ENCODE data around the gene ROR2. TPM values are rescaled to one million over a fixed set of nuclear protein-coding genes. Genes with fewer than 3 reads are reported as not detected.

Gene ROR2
- total RNA-seq, 1 experiment from 2014 or later = 0.66 TPM

- no peak for DNase-seq (ENCODE audit: low read depth in 1 of 2, low spot score in 2 of 2)
These were observed 172.0 kb downstream of the ROR2 start for GRCh38 chr9:91778031-91778430.

GRCh38 chr9:91777292-91777830, 172.7 kb downstream of the ROR2 start:
- no peak for DNase-seq (ENCODE audit: low read depth in 1 of 2, low spot score in 2 of 2)
- H3K4me1 ChIP-seq (replicated peaks) = no peaks in the 10 kb centered on the region
- no peak overlapping the region for H3K4me3 ChIP-seq
- no peak overlapping the region for H3K27ac ChIP-seq
- no peaks in the 10 kb centered on the region for H3K9me3 ChIP-seq (replicated peaks)
- no peaks in the 10 kb centered on the region; the same call in 1 of the 2 replicates for H3K27me3 ChIP-seq (replicated peaks)
- no peaks in the 10 kb centered on the region for H3K36me3 ChIP-seq

More at GRCh38 chr9:91778031-91778430, 172.0 kb downstream of the ROR2 start:
- H3K36me3 ChIP-seq = no peaks in the 10 kb centered on the region
- no peaks in the 10 kb centered on the region for H3K4me1 ChIP-seq (replicated peaks)
- no peaks in the 10 kb centered on the region; the same call in 1 of the 2 replicates for H3K27me3 ChIP-seq (replicated peaks)
- H3K9me3 ChIP-seq (replicated peaks) = no peaks in the 10 kb centered on the region
- no peak overlapping the region for H3K4me3 ChIP-seq
- H3K27ac ChIP-seq = no peak overlapping the region

- H3K27ac ChIP-seq = no peak overlapping the region
- no peaks in the 10 kb centered on the region for H3K9me3 ChIP-seq (replicated peaks)
- H3K4me3 ChIP-seq = no peak overlapping the region
- no peak for DNase-seq (ENCODE audit: low read depth in 1 of 2, low spot score in 2 of 2)
- no peaks in the 10 kb centered on the region for H3K4me1 ChIP-seq (replicated peaks)
- no peaks in the 10 kb centered on the region for H3K36me3 ChIP-seq
- H3K27me3 ChIP-seq (replicated peaks) = no peaks in the 10 kb centered on the region; the same call in 1 of the 2 replicates
These were observed 173.4 kb downstream of the ROR2 start for GRCh38 chr9:91776409-91777291.

GRCh38 chr9:91775708-91776028, 174.4 kb downstream of the ROR2 start:
- Histone ChIP-seq H3K27ac (no peak overlapping the region), H3K36me3 (no peaks in the 10 kb centered on the region), H3K27me3 (replicated peaks) (no peaks in the 10 kb centered on the region; the same call in 1 of the 2 replicates), H3K4me3 (no peak overlapping the region), H3K4me1 (replicated peaks) (peaks cover 4% of the 10 kb centered on the region; the same call in 1 of the 2 replicates), H3K9me3 (replicated peaks) (no peaks in the 10 kb centered on the region)
- no peak for DNase-seq (ENCODE audit: low read depth in 1 of 2, low spot score in 2 of 2)

- no peak overlapping the region for H3K27ac ChIP-seq
- H3K4me1 ChIP-seq (replicated peaks) = peaks cover 5% of the 10 kb centered on the region; the same call in 1 of the 2 replicates
- DNase-seq (ENCODE audit: low read depth in 1 of 2, low spot score in 2 of 2) = peak; percentile 43 to 63
- H3K4me3 ChIP-seq = no peak overlapping the region
- no peaks in the 10 kb centered on the region for H3K9me3 ChIP-seq (replicated peaks)
- no peaks in the 10 kb centered on the region; the same call in 1 of the 2 replicates for H3K27me3 ChIP-seq (replicated peaks)
- no peaks in the 10 kb centered on the region for H3K36me3 ChIP-seq
These were observed 174.9 kb downstream of the ROR2 start for GRCh38 chr9:91775011-91775707.

- no peaks in the 10 kb centered on the region for H3K9me3 ChIP-seq (replicated peaks)
- H3K36me3 ChIP-seq = no peaks in the 10 kb centered on the region
- no peak overlapping the region for H3K4me3 ChIP-seq
- no peak overlapping the region for H3K27ac ChIP-seq
- no peak for DNase-seq (ENCODE audit: low read depth in 1 of 2, low spot score in 2 of 2)
- H3K27me3 ChIP-seq (replicated peaks) = no peaks in the 10 kb centered on the region; the same call in 1 of the 2 replicates
- H3K4me1 ChIP-seq (replicated peaks) = peaks cover 5% of the 10 kb centered on the region; the same call in 1 of the 2 replicates
These were observed 176.9 kb downstream of the ROR2 start for GRCh38 chr9:91773156-91773555.

GRCh38 chr9:91771864-91772263, 178.2 kb downstream of the ROR2 start:
- no peak overlapping the region for H3K4me3 ChIP-seq
- no peak overlapping the region for H3K27ac ChIP-seq
- no peak for DNase-seq (ENCODE audit: low read depth in 1 of 2, low spot score in 2 of 2)

GRCh38 chr9:91771027-91771426, 179.0 kb downstream of the ROR2 start:
- Histone ChIP-seq H3K27ac (no peak overlapping the region), H3K9me3 (replicated peaks) (no peaks in the 10 kb centered on the region), H3K4me1 (replicated peaks) (peaks cover 5% of the 10 kb centered on the region; the same call in 1 of the 2 replicates), H3K27me3 (replicated peaks) (no peaks in the 10 kb centered on the region), H3K36me3 (no peaks in the 10 kb centered on the region), H3K4me3 (no peak overlapping the region)
- peak; percentile 41 to 61 for DNase-seq (ENCODE audit: low read depth in 1 of 2, low spot score in 2 of 2)

More at GRCh38 chr9:91771864-91772263, 178.2 kb downstream of the ROR2 start:
- H3K27me3 ChIP-seq (replicated peaks) = no peaks in the 10 kb centered on the region; the same call in 1 of the 2 replicates
- peaks cover 5% of the 10 kb centered on the region; the same call in 1 of the 2 replicates for H3K4me1 ChIP-seq (replicated peaks)
- H3K36me3 ChIP-seq = no peaks in the 10 kb centered on the region
- H3K9me3 ChIP-seq (replicated peaks) = no peaks in the 10 kb centered on the region

GRCh38 chr9:91770229-91770628, 179.8 kb downstream of the ROR2 start:
- Histone ChIP-seq H3K36me3 (no peaks in the 10 kb centered on the region), H3K9me3 (replicated peaks) (no peaks in the 10 kb centered on the region), H3K27me3 (replicated peaks) (no peaks in the 10 kb centered on the region), H3K27ac (no peak overlapping the region), H3K4me1 (replicated peaks) (peaks cover 5% of the 10 kb centered on the region; the same call in 1 of the 2 replicates), H3K4me3 (no peak overlapping the region)
- DNase-seq (ENCODE audit: low read depth in 1 of 2, low spot score in 2 of 2) = no peak

- no peaks in the 10 kb centered on the region; the same call in 1 of the 2 replicates for H3K9me3 ChIP-seq (replicated peaks)
- H3K27me3 ChIP-seq (replicated peaks) = no peaks in the 10 kb centered on the region
- no peak overlapping the region for H3K4me3 ChIP-seq
- H3K27ac ChIP-seq = no peak overlapping the region
- peaks cover 5% of the 10 kb centered on the region; the same call in 1 of the 2 replicates for H3K4me1 ChIP-seq (replicated peaks)
- no peaks in the 10 kb centered on the region for H3K36me3 ChIP-seq
- DNase-seq (ENCODE audit: low read depth in 1 of 2, low spot score in 2 of 2) = no peak
These were observed 180.8 kb downstream of the ROR2 start for GRCh38 chr9:91768977-91769916.

GRCh38 chr9:91768507-91768906, 181.5 kb downstream of the ROR2 start:
- no peak for DNase-seq (ENCODE audit: low read depth in 1 of 2, low spot score in 2 of 2)
- Histone ChIP-seq H3K9me3 (replicated peaks) (no peaks in the 10 kb centered on the region; the same call in 1 of the 2 replicates), H3K27ac (no peak overlapping the region), H3K27me3 (replicated peaks) (no peaks in the 10 kb centered on the region), H3K4me1 (replicated peaks) (peaks cover 5% of the 10 kb centered on the region; the same call in 1 of the 2 replicates), H3K4me3 (no peak overlapping the region), H3K36me3 (no peaks in the 10 kb centered on the region)

- Histone ChIP-seq H3K4me3 (no peak overlapping the region), H3K27me3 (replicated peaks) (no peaks in the 10 kb centered on the region), H3K27ac (no peak overlapping the region), H3K4me1 (replicated peaks) (peaks cover 5% of the 10 kb centered on the region; the same call in 1 of the 2 replicates), H3K9me3 (replicated peaks) (no peaks in the 10 kb centered on the region; the same call in 1 of the 2 replicates), H3K36me3 (no peaks in the 10 kb centered on the region)
- DNase-seq (ENCODE audit: low read depth in 1 of 2, low spot score in 2 of 2) = no peak
These were observed 183.5 kb downstream of the ROR2 start for GRCh38 chr9:91766315-91767069.
